Measurements from ENCODE around the gene WWC1.

WWC1 gene

GRCh38 chr5:168377525-168377924, 86.1 kb downstream of the WWC1 start:
- TF ChIP-seq CTCF (IDR thresholded peaks at IDR 0.05; ENCODE audit: low read depth, low read length), result no peak
- no peak for DNase-seq (ENCODE audit: extremely low read depth, low read depth)

- no peak for TF ChIP-seq CTCF (IDR thresholded peaks at IDR 0.05; ENCODE audit: low read depth, low read length)
- DNase-seq (ENCODE audit: extremely low read depth, low read depth), result no peak
Observed at GRCh38 chr5:168378741-168379140, 87.3 kb downstream of the WWC1 start.

GRCh38 chr5:168382421-168382820, 91.0 kb downstream of the WWC1 start:
- no peak for DNase-seq (ENCODE audit: extremely low read depth, low read depth)
- TF ChIP-seq CTCF (IDR thresholded peaks at IDR 0.05; ENCODE audit: low read depth, low read length), result no peak

GRCh38 chr5:168390491-168390890, 99.0 kb downstream of the WWC1 start:
- DNase-seq (ENCODE audit: extremely low read depth, low read depth), result no peak
- no peak for TF ChIP-seq CTCF (IDR thresholded peaks at IDR 0.05; ENCODE audit: low read depth, low read length)

- no peak for DNase-seq (ENCODE audit: extremely low read depth, low read depth)
- no peak for TF ChIP-seq CTCF (IDR thresholded peaks at IDR 0.05; ENCODE audit: low read depth, low read length)
Observed at GRCh38 chr5:168393773-168394172, 102.3 kb downstream of the WWC1 start.

- DNase-seq (ENCODE audit: extremely low read depth, low read depth), result no peak
- no peak for TF ChIP-seq CTCF (IDR thresholded peaks at IDR 0.05; ENCODE audit: low read depth, low read length)
Observed at GRCh38 chr5:168400429-168401220, 109.2 kb downstream of the WWC1 start.

GRCh38 chr5:168401226-168401625, 109.8 kb downstream of the WWC1 start:
- DNase-seq (ENCODE audit: extremely low read depth, low read depth), result no peak
- TF ChIP-seq CTCF (IDR thresholded peaks at IDR 0.05; ENCODE audit: low read depth, low read length), result no peak

Data from AG09319 (cell line).